ENCODE data around the gene TAF11L7. TPM values are rescaled to one million over a fixed set of nuclear protein-coding genes. Genes with fewer than 3 reads are reported as not detected.
"Not testable (repeated sequence)": the region's sequence is repeated elsewhere in the genome, so short reads cannot be mapped to it uniquely, and the experiment has no call there.

TAF11L7 gene
- not detected in 2 replicates for total RNA-seq (2012; rRNA removed)

GRCh38 chr5:17585658-17586057 lies at the start of gene TAF11L7:
TSS of gene TAF11L7 (minus strand) at chr5:17585758.
- not testable (repeated sequence) for H3K9me3 ChIP-seq (replicated peaks; ENCODE audit: low read length); H3K27me3 ChIP-seq (ENCODE audit: control insufficient read depth, insufficient read depth, low read length); H3K4me2 ChIP-seq (ENCODE audit: low read length); H3K36me3 ChIP-seq (ENCODE audit: insufficient read depth, low read length); H3K4me3 ChIP-seq (ENCODE audit: low read length); H3K4me1 ChIP-seq (ENCODE audit: control insufficient read depth, insufficient read depth, low read length); H3K9ac ChIP-seq (ENCODE audit: low read depth, low read length)

GRCh38 chr5:17634160-17634559 lies 48.6 kb upstream of the TAF11L7 start, which contains the start of gene TAF11L14:
TSS of gene TAF11L14 (plus strand) at chr5:17634460.
- Histone ChIP-seq H3K27me3 (ENCODE audit: control insufficient read depth, insufficient read depth, low read length) (no peaks in the 10 kb centered on the region), H3K4me2 (ENCODE audit: low read length) (no peak within 1 kb of the TSS), H3K9ac (ENCODE audit: low read depth, low read length) (no peak within 1 kb of the TSS), H3K4me3 (ENCODE audit: low read length) (no peak within 1 kb of the TSS), H3K36me3 (ENCODE audit: insufficient read depth, low read length) (no peaks in the 10 kb centered on the region), H3K4me1 (ENCODE audit: control insufficient read depth, insufficient read depth, low read length) (no peaks in the 10 kb centered on the region), H3K9me3 (replicated peaks; ENCODE audit: low read length) (no peaks in the 10 kb centered on the region)

- not testable (repeated sequence) for H3K9me3 ChIP-seq (replicated peaks; ENCODE audit: low read length); H3K9ac ChIP-seq (ENCODE audit: low read depth, low read length); H3K4me1 ChIP-seq (ENCODE audit: control insufficient read depth, insufficient read depth, low read length); H3K4me3 ChIP-seq (ENCODE audit: low read length); H3K4me2 ChIP-seq (ENCODE audit: low read length); H3K27me3 ChIP-seq (ENCODE audit: control insufficient read depth, insufficient read depth, low read length); H3K36me3 ChIP-seq (ENCODE audit: insufficient read depth, low read length)
Observed at GRCh38 chr5:17631788-17632187, 46.2 kb upstream of the TAF11L7 start, which contains the start of gene TAF11L13. TSS of gene TAF11L13 (plus strand) at chr5:17632088.

- no peaks in the 10 kb centered on the region for H3K27me3 ChIP-seq (ENCODE audit: control insufficient read depth, insufficient read depth, low read length)
- no peaks in the 10 kb centered on the region for H3K36me3 ChIP-seq (ENCODE audit: insufficient read depth, low read length)
- no peak overlapping the region for H3K4me2 ChIP-seq (ENCODE audit: low read length)
- no peaks in the 10 kb centered on the region for H3K9me3 ChIP-seq (replicated peaks; ENCODE audit: low read length)
- no peak overlapping the region for H3K9ac ChIP-seq (ENCODE audit: low read depth, low read length)
- no peaks in the 10 kb centered on the region for H3K4me1 ChIP-seq (ENCODE audit: control insufficient read depth, insufficient read depth, low read length)
- no peak overlapping the region for H3K4me3 ChIP-seq (ENCODE audit: low read length)
Observed at GRCh38 chr5:17625686-17626085, 40.1 kb upstream of the TAF11L7 start.

- Histone ChIP-seq H3K9me3 (replicated peaks; ENCODE audit: low read length) (no peaks in the 10 kb centered on the region), H3K4me1 (ENCODE audit: control insufficient read depth, insufficient read depth, low read length) (no peaks in the 10 kb centered on the region), H3K36me3 (ENCODE audit: insufficient read depth, low read length) (no peaks in the 10 kb centered on the region), H3K9ac (ENCODE audit: low read depth, low read length) (no peak overlapping the region), H3K27me3 (ENCODE audit: control insufficient read depth, insufficient read depth, low read length) (no peaks in the 10 kb centered on the region), H3K4me2 (ENCODE audit: low read length) (no peak overlapping the region), H3K4me3 (ENCODE audit: low read length) (no peak overlapping the region)
Observed at GRCh38 chr5:17620627-17621026, 35.1 kb upstream of the TAF11L7 start.

GRCh38 chr5:17619354-17619753 lies 33.8 kb upstream of the TAF11L7 start:
- Histone ChIP-seq H3K27me3 (ENCODE audit: control insufficient read depth, insufficient read depth, low read length) (no peaks in the 10 kb centered on the region), H3K36me3 (ENCODE audit: insufficient read depth, low read length) (no peaks in the 10 kb centered on the region), H3K4me3 (ENCODE audit: low read length) (no peak overlapping the region), H3K4me1 (ENCODE audit: control insufficient read depth, insufficient read depth, low read length) (no peaks in the 10 kb centered on the region), H3K4me2 (ENCODE audit: low read length) (no peak overlapping the region), H3K9ac (ENCODE audit: low read depth, low read length) (no peak overlapping the region), H3K9me3 (replicated peaks; ENCODE audit: low read length) (no peaks in the 10 kb centered on the region)

- H3K36me3 ChIP-seq (ENCODE audit: insufficient read depth, low read length) = no peaks in the 10 kb centered on the region
- no peak overlapping the region for H3K4me2 ChIP-seq (ENCODE audit: low read length)
- H3K9me3 ChIP-seq (replicated peaks; ENCODE audit: low read length) = peaks cover 3% of the 10 kb centered on the region
- H3K9ac ChIP-seq (ENCODE audit: low read depth, low read length) = no peak overlapping the region
- H3K4me1 ChIP-seq (ENCODE audit: control insufficient read depth, insufficient read depth, low read length) = no peaks in the 10 kb centered on the region
- no peak overlapping the region for H3K4me3 ChIP-seq (ENCODE audit: low read length)
- H3K27me3 ChIP-seq (ENCODE audit: control insufficient read depth, insufficient read depth, low read length) = no peaks in the 10 kb centered on the region
Observed at GRCh38 chr5:17614872-17615605, 29.5 kb upstream of the TAF11L7 start.

- H3K9ac ChIP-seq (ENCODE audit: low read depth, low read length); H3K27me3 ChIP-seq (ENCODE audit: control insufficient read depth, insufficient read depth, low read length); H3K9me3 ChIP-seq (replicated peaks; ENCODE audit: low read length); H3K4me2 ChIP-seq (ENCODE audit: low read length); H3K36me3 ChIP-seq (ENCODE audit: insufficient read depth, low read length); H3K4me3 ChIP-seq (ENCODE audit: low read length); H3K4me1 ChIP-seq (ENCODE audit: control insufficient read depth, insufficient read depth, low read length): not testable (repeated sequence)
Observed at GRCh38 chr5:17610092-17610491, 24.5 kb upstream of the TAF11L7 start, which contains the start of gene TAF11L12. TSS of gene TAF11L12 (plus strand) at chr5:17610392.

- H3K9ac ChIP-seq (ENCODE audit: low read depth, low read length); H3K27me3 ChIP-seq (ENCODE audit: control insufficient read depth, insufficient read depth, low read length); H3K4me1 ChIP-seq (ENCODE audit: control insufficient read depth, insufficient read depth, low read length); H3K4me2 ChIP-seq (ENCODE audit: low read length); H3K4me3 ChIP-seq (ENCODE audit: low read length); H3K36me3 ChIP-seq (ENCODE audit: insufficient read depth, low read length); H3K9me3 ChIP-seq (replicated peaks; ENCODE audit: low read length): not testable (repeated sequence)
Observed at GRCh38 chr5:17607461-17607860, 21.9 kb upstream of the TAF11L7 start.

- H3K4me1 ChIP-seq (ENCODE audit: control insufficient read depth, insufficient read depth, low read length) = no peaks in the 10 kb centered on the region
Observed at GRCh38 chr5:17604951-17605350, 19.4 kb upstream of the TAF11L7 start.

GRCh38 chr5:17603880-17604279 lies 18.3 kb upstream of the TAF11L7 start, which contains the start of gene TAF11L11:
TSS of gene TAF11L11 (plus strand) at chr5:17604183.
- not testable (repeated sequence) for H3K9ac ChIP-seq (ENCODE audit: low read depth, low read length); H3K4me1 ChIP-seq (ENCODE audit: control insufficient read depth, insufficient read depth, low read length); H3K4me2 ChIP-seq (ENCODE audit: low read length); H3K36me3 ChIP-seq (ENCODE audit: insufficient read depth, low read length); H3K27me3 ChIP-seq (ENCODE audit: control insufficient read depth, insufficient read depth, low read length); H3K4me3 ChIP-seq (ENCODE audit: low read length); H3K9me3 ChIP-seq (replicated peaks; ENCODE audit: low read length)

More at GRCh38 chr5:17604951-17605350, 19.4 kb upstream of the TAF11L7 start:
- Histone ChIP-seq H3K36me3 (ENCODE audit: insufficient read depth, low read length) (no peaks in the 10 kb centered on the region), H3K4me3 (ENCODE audit: low read length) (no peak overlapping the region), H3K27me3 (ENCODE audit: control insufficient read depth, insufficient read depth, low read length) (no peaks in the 10 kb centered on the region), H3K4me2 (ENCODE audit: low read length) (no peak overlapping the region), H3K9me3 (replicated peaks; ENCODE audit: low read length) (peaks cover 4% of the 10 kb centered on the region), H3K9ac (ENCODE audit: low read depth, low read length) (no peak overlapping the region)

- not testable (repeated sequence) for H3K4me2 ChIP-seq (ENCODE audit: low read length); H3K9ac ChIP-seq (ENCODE audit: low read depth, low read length); H3K4me1 ChIP-seq (ENCODE audit: control insufficient read depth, insufficient read depth, low read length); H3K4me3 ChIP-seq (ENCODE audit: low read length); H3K9me3 ChIP-seq (replicated peaks; ENCODE audit: low read length); H3K27me3 ChIP-seq (ENCODE audit: control insufficient read depth, insufficient read depth, low read length); H3K36me3 ChIP-seq (ENCODE audit: insufficient read depth, low read length)
Observed at GRCh38 chr5:17597728-17598127, 12.2 kb upstream of the TAF11L7 start, which contains the start of gene TAF11L10. TSS of gene TAF11L10 (minus strand) at chr5:17597828.
